ENCODE measurements around the gene ODAD4.

DNA sequence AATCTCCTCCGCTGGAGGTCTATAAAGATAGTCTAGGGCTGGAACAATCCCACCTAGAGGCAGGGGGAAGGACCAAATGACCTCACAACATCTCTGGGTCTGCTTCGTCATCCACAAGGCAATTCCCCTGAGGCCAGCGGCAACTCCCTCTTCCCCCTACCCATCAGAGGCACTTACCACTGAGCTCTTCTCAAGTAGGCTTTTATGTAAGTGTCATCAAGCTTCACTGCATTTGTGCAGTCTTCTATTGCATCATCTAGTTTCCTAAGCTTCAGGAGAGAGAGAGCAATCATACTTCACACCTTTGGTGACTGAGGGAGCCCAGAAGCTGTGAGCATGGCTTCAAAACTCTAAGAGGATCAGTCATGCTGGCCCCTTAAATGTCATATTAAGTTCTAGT lies 57.2 kb downstream of the ODAD4 start:
- TF ChIP-seq, protein P1, sequence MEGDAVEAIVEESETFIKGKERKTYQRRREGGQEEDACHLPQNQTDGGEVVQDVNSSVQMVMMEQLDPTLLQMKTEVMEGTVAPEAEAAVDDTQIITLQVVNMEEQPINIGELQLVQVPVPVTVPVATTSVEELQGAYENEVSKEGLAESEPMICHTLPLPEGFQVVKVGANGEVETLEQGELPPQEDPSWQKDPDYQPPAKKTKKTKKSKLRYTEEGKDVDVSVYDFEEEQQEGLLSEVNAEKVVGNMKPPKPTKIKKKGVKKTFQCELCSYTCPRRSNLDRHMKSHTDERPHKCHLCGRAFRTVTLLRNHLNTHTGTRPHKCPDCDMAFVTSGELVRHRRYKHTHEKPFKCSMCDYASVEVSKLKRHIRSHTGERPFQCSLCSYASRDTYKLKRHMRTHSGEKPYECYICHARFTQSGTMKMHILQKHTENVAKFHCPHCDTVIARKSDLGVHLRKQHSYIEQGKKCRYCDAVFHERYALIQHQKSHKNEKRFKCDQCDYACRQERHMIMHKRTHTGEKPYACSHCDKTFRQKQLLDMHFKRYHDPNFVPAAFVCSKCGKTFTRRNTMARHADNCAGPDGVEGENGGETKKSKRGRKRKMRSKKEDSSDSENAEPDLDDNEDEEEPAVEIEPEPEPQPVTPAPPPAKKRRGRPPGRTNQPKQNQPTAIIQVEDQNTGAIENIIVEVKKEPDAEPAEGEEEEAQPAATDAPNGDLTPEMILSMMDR (IDR thresholded peaks at IDR 0.05; ENCODE audit: poor library complexity): no peak
- TF ChIP-seq EZH2 (IDR thresholded peaks at IDR 0.05; ENCODE audit: borderline replicate concordance) (no peak), EZH2phosphoT487 (IDR thresholded peaks at IDR 0.05; ENCODE audit: low read depth, severe bottlenecking, unreplicated experiment) (no peak)
